ENCODE measurements around the gene ERBB4. TPM values are rescaled to one million over a fixed set of nuclear protein-coding genes. Genes with fewer than 3 reads are reported as not detected.

The ERBB4 gene
- total RNA-seq, 1 experiment from 2014 or later, result 0.04 TPM

GRCh38 chr2:212546669-212547068, 8.1 kb upstream of the ERBB4 start:
- H2AK5ac ChIP-seq (ENCODE audit: insufficient read length, low read length), result no peak overlapping the region
- Mint-ChIP-seq H3K27ac (no peak overlapping the region), H3K27me3 (ENCODE audit: low read depth) (peaks cover 16% of the 10 kb centered on the region), H3K4me1 (no peaks in the 10 kb centered on the region), H3K4me3 (no peak overlapping the region), H3K9me3 (no peaks in the 10 kb centered on the region), H3K36me3 (ENCODE audit: insufficient read depth in 1 of 3, low read depth in 3 of 3) (no peaks in the 10 kb centered on the region)
- H3K9ac ChIP-seq (ENCODE audit: extremely low read depth, insufficient read length, low read length), result no peak overlapping the region
- no peaks in the 10 kb centered on the region for H3K79me1 ChIP-seq (ENCODE audit: insufficient read depth, low read depth, low read length, poor library complexity, severe bottlenecking)
- no peaks in the 10 kb centered on the region for H4K20me1 ChIP-seq (ENCODE audit: control insufficient read depth, insufficient read depth, insufficient read length)
- no peak overlapping the region for H3K4ac ChIP-seq (ENCODE audit: low read depth, low read length)
- no peaks in the 10 kb centered on the region for H3K9me3 ChIP-seq (ENCODE audit: control insufficient read depth, low read depth, low read length)
- no peak overlapping the region for H3K14ac ChIP-seq (ENCODE audit: insufficient read depth, low read length)
- H3K27ac ChIP-seq (ENCODE audit: insufficient read length, low read depth, low read length), result no peak overlapping the region
- H4K5ac ChIP-seq (ENCODE audit: insufficient read length, low read depth, low read length), result no peak overlapping the region
- H3K4me2 ChIP-seq (ENCODE audit: insufficient read depth, insufficient read length, low read length), result no peak overlapping the region
- H2BK12ac ChIP-seq (ENCODE audit: insufficient read length, low read depth, low read length), result no peak overlapping the region
- H3K79me2 ChIP-seq (ENCODE audit: insufficient read depth, low read length), result no peaks in the 10 kb centered on the region
- H2AFZ ChIP-seq (ENCODE audit: low read length), result no peak overlapping the region
- no peak overlapping the region for H2BK15ac ChIP-seq (ENCODE audit: low read depth, low read length)
- no peak overlapping the region for H3T11ph ChIP-seq (ENCODE audit: low read length)
- no peak overlapping the region for H3K18ac ChIP-seq (ENCODE audit: insufficient read length, low read depth, low read length)
- H3K23me2 ChIP-seq (ENCODE audit: insufficient read length, low read depth, low read length, poor library complexity, severe bottlenecking), result no peaks in the 10 kb centered on the region
- no peak overlapping the region for H4K8ac ChIP-seq (replicated peaks; ENCODE audit: insufficient read length, low read depth, low read length)
- no peak overlapping the region for H4K91ac ChIP-seq (ENCODE audit: insufficient read length, low read depth, low read length)
- H2BK20ac ChIP-seq (ENCODE audit: low read depth, low read length, poor library complexity, severe bottlenecking), result no peak overlapping the region
- WGBS (ENCODE audit: extremely low coverage, insufficient read length, low lambda C conversion rate), result no CpG with 5 or more reads among the region's 1 CpG
- H3K23ac ChIP-seq (ENCODE audit: insufficient read length, low read depth, low read length), result no peak overlapping the region
- no peak for DNase-seq
- no peak overlapping the region for H2BK120ac ChIP-seq (ENCODE audit: low read depth, low read length, poor library complexity, severe bottlenecking)
- H3K27me3 ChIP-seq (ENCODE audit: insufficient read depth, low read length), result no peaks in the 10 kb centered on the region
- no peak overlapping the region for H3K56ac ChIP-seq (ENCODE audit: insufficient read length, low read depth, low read length)
- no peak overlapping the region for H2BK5ac ChIP-seq (ENCODE audit: insufficient read length, low read length)
- no peak for TF ChIP-seq CTCF (conservative IDR thresholded peaks at IDR 0.05)
- no peaks in the 10 kb centered on the region for H3K4me1 ChIP-seq (ENCODE audit: insufficient read depth, low read length)

Data from H9 (cell line).